ENCODE data around the gene PMEPA1.

GRCh38 chr20:57605045-57605444 is 104.8 kb downstream of the PMEPA1 start:
- no peak for TF ChIP-seq EZH2 (IDR thresholded peaks at IDR 0.05; ENCODE audit: low read depth)
- TF ChIP-seq CTCF (conservative IDR thresholded peaks at IDR 0.05): no peak
